CD4-positive, alpha-beta T cell treated with Interleukin-6 for 4 hours (primary cell): ENCODE measurements around the gene ARHGAP28.

Source experiments
- DNase-seq: peaks from one replicate; pipeline ENCODE4 v3.0.0-alpha.2; 2020; ENCODE audit warnings: mixed read lengths

Gene ARHGAP28

GRCh38 chr18:6939972-6940371 is 210.5 kb downstream of the ARHGAP28 start:
- DNase-seq, result no peak

GRCh38 chr18:6940451-6940850 is 210.9 kb downstream of the ARHGAP28 start:
- no peak for DNase-seq

GRCh38 chr18:6941996-6942395 is 212.5 kb downstream of the ARHGAP28 start:
- DNase-seq, result no peak

DNA sequence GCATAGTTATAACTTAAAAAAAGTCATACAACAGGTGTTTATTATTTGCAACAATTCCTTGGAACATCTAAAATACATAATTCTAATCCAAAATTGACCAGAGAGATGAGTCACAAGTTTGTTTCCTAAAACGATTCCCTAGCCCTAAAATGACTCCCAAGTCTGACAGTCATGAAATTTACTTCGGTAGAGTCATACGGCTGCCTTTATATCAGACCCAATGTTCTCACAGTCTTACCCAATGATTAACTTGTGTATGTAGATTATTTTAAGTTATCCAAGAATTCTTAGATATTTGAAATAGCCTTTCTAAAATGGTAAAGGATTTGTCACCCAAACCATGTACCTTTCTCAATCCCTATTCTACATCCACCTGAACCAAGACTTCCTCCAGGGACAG is 213.2 kb downstream of the ARHGAP28 start:
- DNase-seq, result no peak

DNA sequence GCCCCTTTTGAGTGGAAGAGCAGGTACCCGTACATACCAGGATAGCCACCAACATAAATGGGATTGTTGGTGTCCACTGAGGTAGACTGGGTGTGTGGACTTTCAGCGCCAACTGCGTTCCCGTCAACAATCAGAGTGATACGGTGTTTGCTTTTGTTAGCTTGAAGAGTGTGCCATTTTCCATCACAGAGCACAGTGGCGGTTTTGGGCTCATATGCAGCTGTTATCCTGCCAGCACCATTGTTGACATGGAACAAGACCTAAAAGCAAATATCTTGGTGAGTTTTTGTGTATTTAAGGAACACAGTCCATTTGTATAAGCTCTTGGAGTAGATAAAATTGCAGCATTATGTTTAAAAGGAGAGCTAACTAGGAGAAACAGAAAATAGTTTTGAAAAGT is 213.6 kb downstream of the ARHGAP28 start:
- DNase-seq, result no peak

- DNase-seq, result no peak
These were observed 218.0 kb downstream of the ARHGAP28 start for GRCh38 chr18:6947338-6948030.

DNA sequence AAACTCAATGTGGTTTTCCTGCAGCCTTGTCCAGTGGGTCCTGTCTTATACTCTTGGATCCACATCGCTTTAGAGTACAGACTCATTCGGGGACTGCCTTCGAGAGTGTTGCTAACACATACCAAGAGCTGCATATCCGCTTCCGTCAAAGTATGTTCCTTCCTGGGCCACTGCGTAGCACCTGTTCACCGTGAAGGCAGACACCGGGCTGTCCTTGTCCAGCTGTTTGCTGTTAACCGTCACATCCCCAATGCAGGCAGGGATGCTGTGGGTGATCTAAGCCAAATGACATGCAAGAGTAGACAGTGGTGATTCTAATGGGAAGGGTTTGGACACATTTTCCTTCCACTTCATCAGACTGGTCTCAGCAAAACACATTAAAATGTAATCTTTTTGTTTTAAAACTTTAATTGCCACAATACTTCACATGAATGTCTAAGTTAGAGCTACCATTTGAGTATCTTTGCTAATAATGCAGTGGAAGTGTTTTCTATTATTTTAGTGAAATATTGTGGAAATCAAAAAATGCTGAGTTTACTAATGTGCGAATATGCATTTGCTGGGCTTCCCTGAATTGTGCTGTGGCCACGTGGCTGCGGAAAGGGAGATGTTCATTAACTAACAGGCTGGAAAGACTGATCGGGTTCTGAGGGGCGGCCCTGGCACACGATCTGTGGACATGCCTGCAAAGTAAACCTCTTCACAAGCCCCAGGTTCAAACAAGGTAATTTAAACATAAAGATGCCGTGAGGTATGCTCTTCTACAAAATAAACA is 219.0 kb downstream of the ARHGAP28 start:
- no peak for DNase-seq

GRCh38 chr18:6949800-6950586 is 220.5 kb downstream of the ARHGAP28 start:
- DNase-seq, result no peak

- DNase-seq, result no peak
These were observed 221.1 kb downstream of the ARHGAP28 start for GRCh38 chr18:6950641-6951040.

DNA sequence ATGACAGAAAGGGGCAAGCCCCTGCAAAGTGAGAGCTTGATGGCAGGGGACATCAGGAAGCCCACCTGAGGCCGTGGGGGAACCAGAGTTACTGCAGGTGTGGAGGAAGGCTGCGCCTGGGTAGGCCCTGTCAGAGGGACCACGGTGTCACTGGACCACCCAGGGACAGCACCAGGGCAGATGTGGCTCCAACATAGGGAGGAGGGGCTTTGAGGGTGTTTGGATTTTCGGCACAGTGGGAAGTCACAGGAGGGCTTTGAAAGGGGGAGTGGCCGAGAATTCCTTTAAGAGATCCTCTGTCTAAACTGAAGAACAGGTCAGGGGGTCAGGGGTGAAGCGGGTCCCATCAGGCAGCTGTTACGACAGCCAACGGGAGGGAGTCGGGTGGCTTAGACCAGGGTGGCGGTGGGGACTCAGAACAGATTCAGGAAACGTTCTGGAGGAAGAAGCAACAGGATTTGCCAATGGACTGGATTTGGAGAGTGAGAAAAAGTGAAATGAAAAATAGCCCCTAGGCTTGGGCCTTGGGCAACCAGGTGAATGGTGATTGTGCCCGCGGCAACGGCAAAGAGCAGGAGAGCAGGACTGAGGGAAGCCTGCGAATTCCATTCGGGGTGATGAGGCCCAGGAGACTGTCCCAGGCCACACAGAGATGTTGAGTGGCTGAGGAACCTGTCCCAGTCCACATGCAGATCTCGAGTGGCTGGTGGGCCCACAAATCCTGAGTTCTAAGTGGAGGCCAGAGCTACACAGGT is 222.0 kb downstream of the ARHGAP28 start:
- no peak for DNase-seq

DNA sequence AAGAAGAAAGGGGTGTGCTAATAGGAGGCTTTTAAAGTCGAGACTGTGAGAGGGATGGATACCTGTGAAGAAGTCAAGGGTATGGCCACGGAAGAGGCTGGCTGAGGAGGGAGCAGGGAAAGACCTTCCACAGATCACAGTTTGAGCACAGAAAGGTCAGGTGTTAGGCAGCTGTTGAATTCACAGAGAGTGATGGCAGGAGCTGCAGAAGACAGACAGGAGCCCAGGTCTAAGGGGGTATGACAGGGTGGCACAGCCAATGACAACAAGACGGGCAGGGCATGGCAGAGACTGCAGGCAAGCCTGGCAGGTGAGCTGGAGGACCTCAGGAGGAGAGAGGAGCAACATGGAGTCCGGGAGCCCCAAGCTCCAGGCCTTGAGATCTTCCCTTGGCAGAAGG is 225.0 kb downstream of the ARHGAP28 start:
- no peak for DNase-seq

GRCh38 chr18:6955304-6955703 is 225.8 kb downstream of the ARHGAP28 start:
- DNase-seq, result no peak

DNA sequence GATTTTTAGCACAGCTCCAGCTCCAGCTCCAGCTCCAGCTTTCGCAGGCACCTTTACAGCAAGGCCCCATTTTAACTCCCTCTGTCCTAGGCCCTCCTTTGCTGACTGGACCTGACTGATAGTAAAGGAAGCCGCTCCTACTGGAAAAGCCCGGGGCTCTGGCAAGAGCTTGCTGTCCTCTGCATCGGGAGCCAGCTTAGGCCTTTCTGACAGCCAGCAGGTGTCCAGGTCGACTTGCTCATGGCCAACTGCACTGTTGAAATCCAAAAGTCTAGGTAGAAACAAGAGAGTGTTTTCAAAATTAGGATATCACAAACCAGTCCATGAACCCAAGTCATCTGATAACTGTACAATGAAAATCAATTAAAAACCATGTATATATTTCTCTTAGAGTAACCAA is 227.0 kb downstream of the ARHGAP28 start:
- DNase-seq, result no peak

DNA sequence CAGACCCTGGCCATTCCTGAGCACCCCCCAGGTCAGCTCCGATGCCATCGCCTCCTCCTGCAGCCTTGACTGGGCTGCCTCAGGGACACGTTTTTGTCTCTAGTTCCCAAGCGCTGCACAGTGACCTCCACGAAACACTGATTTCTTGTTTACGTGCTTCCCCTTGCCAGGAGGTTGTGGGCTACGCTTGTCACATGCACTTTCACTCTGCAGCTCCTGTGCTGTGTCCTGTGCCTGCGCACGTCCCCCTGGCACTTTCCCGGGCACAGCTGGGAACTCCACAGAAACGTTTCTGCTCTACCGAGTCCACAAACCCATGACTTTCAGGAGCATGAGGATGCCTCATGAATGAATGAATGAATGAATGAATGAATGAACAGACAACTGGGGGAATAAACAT is 227.5 kb downstream of the ARHGAP28 start:
- DNase-seq, result no peak

DNA sequence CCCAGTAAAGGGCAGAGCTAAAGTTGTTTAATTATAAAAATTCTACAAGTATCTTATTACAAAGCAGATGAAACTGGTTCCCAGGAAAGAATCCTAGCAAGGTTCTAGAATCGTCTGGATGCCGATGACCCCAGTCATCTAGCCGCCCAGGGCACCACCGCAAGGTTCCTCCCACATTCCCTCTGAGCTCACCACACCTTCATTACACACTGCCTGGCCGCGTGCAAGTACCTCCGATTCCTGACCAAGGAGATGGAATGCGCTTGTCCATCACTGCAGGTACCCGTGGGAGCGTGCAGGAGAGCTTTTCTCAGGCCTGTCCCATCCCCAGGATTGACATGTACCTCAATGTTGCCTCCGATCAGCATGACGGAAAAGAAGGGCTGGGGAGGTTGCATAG is 229.6 kb downstream of the ARHGAP28 start:
- no peak for DNase-seq

- no peak for DNase-seq
These were observed 230.6 kb downstream of the ARHGAP28 start for GRCh38 chr18:6960124-6960523.

- no peak for DNase-seq
These were observed 231.1 kb downstream of the ARHGAP28 start for GRCh38 chr18:6960656-6961055.

- DNase-seq, result no peak
These were observed 231.8 kb downstream of the ARHGAP28 start for GRCh38 chr18:6961331-6961730.

DNA sequence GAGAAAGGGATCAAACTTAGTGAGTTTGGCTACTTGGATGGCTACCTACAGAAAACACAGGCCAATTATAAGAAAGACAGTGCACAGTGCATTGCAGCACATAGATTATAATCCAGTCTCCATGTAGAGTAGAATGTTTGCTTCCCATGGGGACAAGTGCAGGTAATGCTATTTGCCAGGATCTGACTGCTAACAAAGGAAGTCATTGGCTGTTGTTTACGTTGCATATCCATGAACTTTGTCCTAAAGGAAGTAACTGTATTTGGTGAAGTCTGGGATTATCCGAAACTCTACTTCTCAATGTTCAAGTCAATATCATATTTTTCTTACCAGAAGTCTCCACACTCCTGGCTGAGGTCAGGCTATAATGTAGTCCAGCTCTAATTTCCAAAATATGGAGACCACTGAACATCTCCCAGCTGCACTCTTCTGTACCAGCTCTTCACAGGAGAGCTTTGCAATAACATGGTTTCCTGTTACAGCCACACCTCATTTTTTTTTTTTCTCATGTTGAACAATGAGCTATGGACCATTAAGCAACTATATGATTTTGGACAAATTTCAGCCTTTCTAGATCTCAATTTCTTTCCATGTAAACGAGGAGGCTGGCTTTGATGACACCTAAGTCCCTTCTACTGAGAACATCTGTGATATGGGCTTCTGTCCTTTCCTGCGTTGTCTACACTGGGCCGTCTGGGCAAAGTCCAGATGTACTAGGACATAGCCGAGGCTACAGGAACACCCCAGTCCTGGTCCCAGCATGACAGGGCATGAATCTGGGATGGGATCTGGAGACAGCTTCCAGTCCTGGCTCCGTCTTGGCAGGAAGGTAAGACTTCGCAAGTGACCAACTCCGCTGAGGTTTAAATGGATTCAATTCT is 233.3 kb downstream of the ARHGAP28 start:
- no peak for DNase-seq

DNA sequence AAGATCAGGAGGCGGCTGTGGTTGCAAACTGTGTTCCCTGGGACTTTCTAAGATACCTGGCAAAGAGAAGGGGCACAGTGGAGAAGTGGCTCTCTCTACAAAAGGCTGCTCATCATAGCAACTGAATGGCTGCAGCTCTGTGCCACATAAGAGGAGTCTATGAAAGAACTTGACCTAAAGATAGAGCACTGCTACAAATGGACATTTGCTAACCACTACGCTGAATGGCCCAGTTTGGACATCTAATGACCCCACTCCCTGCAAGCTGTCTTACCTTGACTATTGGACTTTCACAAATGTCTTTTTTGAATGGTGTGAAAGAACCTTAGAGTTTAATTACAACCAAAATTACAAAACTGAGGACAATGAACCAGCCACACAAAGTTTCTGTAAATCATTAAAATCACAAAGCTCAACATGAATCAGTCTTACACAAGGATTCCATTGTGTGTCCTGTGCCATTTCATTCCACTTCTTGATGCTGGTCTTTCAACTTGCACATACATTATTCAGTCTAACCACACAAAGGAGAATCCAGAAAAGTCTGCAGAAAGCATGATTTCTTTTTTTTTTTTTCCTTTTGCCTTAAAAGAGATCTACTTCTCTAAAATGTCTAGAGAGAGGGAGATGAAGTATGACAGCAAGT is 234.1 kb downstream of the ARHGAP28 start:
- DNase-seq, result no peak
